ENCODE data around the gene HRH4. TPM values are rescaled to one million over a fixed set of nuclear protein-coding genes. Genes with fewer than 3 reads are reported as not detected.
A peak's percentile ranks its signal among the peaks of the same experiment; 100 is the strongest.

The HRH4 gene
- total RNA-seq, result under 1 TPM in 1 of 3 donors, not detected in 2; 0.41 TPM

- Mint-ChIP-seq H3K27me3 (ENCODE audit: low read depth) (no peaks in the 10 kb centered on the region), H3K4me3 (peak within 1 kb of the TSS; percentile 33), H3K36me3 (ENCODE audit: insufficient read depth) (peaks cover 1% of the 10 kb centered on the region), H3K9me3 (no peaks in the 10 kb centered on the region), H3K4me1 (ENCODE audit: low read depth) (peaks cover 17% of the 10 kb centered on the region)
- ATAC-seq (no peak), DNase-seq (no peak)
Measured at GRCh38 chr18:24460388-24460787, at the start of gene HRH4. Gene HRH4, plus strand, starts transcription at chr18:24460637. Its CDS starts 92 bp downstream, at chr18:24460729.

- H3K27me3 Mint-ChIP-seq (ENCODE audit: low read depth), result peaks cover 25% of the 10 kb centered on the region
- ATAC-seq, result no peak
- no peak overlapping the region for H3K4me3 Mint-ChIP-seq
- no peaks in the 10 kb centered on the region for H3K36me3 Mint-ChIP-seq (ENCODE audit: insufficient read depth)
- peaks cover 13% of the 10 kb centered on the region for H3K4me1 Mint-ChIP-seq (ENCODE audit: low read depth)
- H3K9me3 Mint-ChIP-seq, result peaks cover 4% of the 10 kb centered on the region
- DNase-seq, result no peak
Measured at GRCh38 chr18:24413148-24413547, 47.3 kb upstream of the HRH4 start.

GRCh38 chr18:24414349-24415003, 46.0 kb upstream of the HRH4 start:
- peak; percentile 80 for ATAC-seq
- Mint-ChIP-seq H3K4me3 (no peak overlapping the region), H3K9me3 (peaks cover 4% of the 10 kb centered on the region), H3K36me3 (ENCODE audit: insufficient read depth) (peaks cover 3% of the 10 kb centered on the region), H3K4me1 (ENCODE audit: low read depth) (peaks cover 13% of the 10 kb centered on the region), H3K27me3 (ENCODE audit: low read depth) (peaks cover 25% of the 10 kb centered on the region)
- DNase-seq, result no peak

GRCh38 chr18:24417480-24417879, 43.0 kb upstream of the HRH4 start:
- ATAC-seq (no peak), DNase-seq (no peak)
- peaks cover 39% of the 10 kb centered on the region for H3K27me3 Mint-ChIP-seq (ENCODE audit: low read depth)
- peaks cover 4% of the 10 kb centered on the region for H3K9me3 Mint-ChIP-seq
- peaks cover 3% of the 10 kb centered on the region for H3K36me3 Mint-ChIP-seq (ENCODE audit: insufficient read depth)
- peaks cover 13% of the 10 kb centered on the region for H3K4me1 Mint-ChIP-seq (ENCODE audit: low read depth)
- no peak overlapping the region for H3K4me3 Mint-ChIP-seq

GRCh38 chr18:24420551-24420950, 39.9 kb upstream of the HRH4 start:
- ATAC-seq (no peak), DNase-seq (no peak)
- Mint-ChIP-seq H3K9me3 (peaks cover 2% of the 10 kb centered on the region), H3K4me1 (ENCODE audit: low read depth) (peaks cover under 1% of the 10 kb centered on the region), H3K36me3 (ENCODE audit: insufficient read depth) (peaks cover 5% of the 10 kb centered on the region), H3K27me3 (ENCODE audit: low read depth) (peaks cover 50% of the 10 kb centered on the region), H3K4me3 (no peak overlapping the region)

GRCh38 chr18:24421831-24422230, 38.6 kb upstream of the HRH4 start:
- Mint-ChIP-seq H3K36me3 (ENCODE audit: insufficient read depth) (peaks cover 5% of the 10 kb centered on the region), H3K9me3 (peaks cover 5% of the 10 kb centered on the region), H3K4me3 (no peak overlapping the region), H3K4me1 (ENCODE audit: low read depth) (peaks cover 7% of the 10 kb centered on the region), H3K27me3 (ENCODE audit: low read depth) (peaks cover 50% of the 10 kb centered on the region)
- ATAC-seq (no peak), DNase-seq (no peak)

- Mint-ChIP-seq H3K27me3 (ENCODE audit: low read depth) (peaks cover 23% of the 10 kb centered on the region), H3K4me1 (ENCODE audit: low read depth) (peaks cover 21% of the 10 kb centered on the region), H3K9me3 (peaks cover 5% of the 10 kb centered on the region), H3K4me3 (peak overlapping the region; percentile 72), H3K36me3 (ENCODE audit: insufficient read depth) (peaks cover 11% of the 10 kb centered on the region)
- ATAC-seq (no peak), DNase-seq (no peak)
Measured at GRCh38 chr18:24426073-24426397, 34.4 kb upstream of the HRH4 start.

- ATAC-seq (peak; percentile 93 to 95), DNase-seq (peak; percentile 77)
- Mint-ChIP-seq H3K27me3 (ENCODE audit: low read depth) (peaks cover 19% of the 10 kb centered on the region), H3K4me3 (peak within 1 kb of the TSS; percentile 86), H3K9me3 (peaks cover 5% of the 10 kb centered on the region), H3K36me3 (ENCODE audit: insufficient read depth) (peaks cover 14% of the 10 kb centered on the region), H3K4me1 (ENCODE audit: low read depth) (peaks cover 21% of the 10 kb centered on the region)
Measured at GRCh38 chr18:24426398-24427294, 33.8 kb upstream of the HRH4 start, which contains the start of gene IMPACT. Gene IMPACT, plus strand, starts transcription at chr18:24426670. Its CDS starts 87 bp downstream, at chr18:24426757.

- Mint-ChIP-seq H3K4me1 (ENCODE audit: low read depth) (peaks cover 21% of the 10 kb centered on the region), H3K9me3 (peaks cover 5% of the 10 kb centered on the region), H3K27me3 (ENCODE audit: low read depth) (peaks cover 13% of the 10 kb centered on the region), H3K4me3 (peak overlapping the region; percentile 86), H3K36me3 (ENCODE audit: insufficient read depth) (peaks cover 17% of the 10 kb centered on the region)
- DNase-seq, result no peak
- no peak for ATAC-seq
Measured at GRCh38 chr18:24427484-24427883, 33.0 kb upstream of the HRH4 start.

- Mint-ChIP-seq H3K4me1 (ENCODE audit: low read depth) (peaks cover 21% of the 10 kb centered on the region), H3K27me3 (ENCODE audit: low read depth) (peaks cover 2% of the 10 kb centered on the region), H3K9me3 (peaks cover 5% of the 10 kb centered on the region), H3K36me3 (ENCODE audit: insufficient read depth) (peaks cover 19% of the 10 kb centered on the region), H3K4me3 (no peak overlapping the region)
- no peak for DNase-seq
- ATAC-seq, result no peak
Measured at GRCh38 chr18:24428709-24429108, 31.7 kb upstream of the HRH4 start.

- H3K4me1 Mint-ChIP-seq (ENCODE audit: low read depth), result peaks cover 21% of the 10 kb centered on the region
- H3K27me3 Mint-ChIP-seq (ENCODE audit: low read depth), result no peaks in the 10 kb centered on the region
- DNase-seq (no peak), ATAC-seq (no peak)
- peaks cover 5% of the 10 kb centered on the region for H3K9me3 Mint-ChIP-seq
- peaks cover 19% of the 10 kb centered on the region for H3K36me3 Mint-ChIP-seq (ENCODE audit: insufficient read depth)
- H3K4me3 Mint-ChIP-seq, result no peak overlapping the region
Measured at GRCh38 chr18:24429188-24429587, 31.2 kb upstream of the HRH4 start.

GRCh38 chr18:24432618-24433017, 27.8 kb upstream of the HRH4 start:
- Mint-ChIP-seq H3K9me3 (no peaks in the 10 kb centered on the region), H3K4me3 (no peak overlapping the region), H3K27me3 (ENCODE audit: low read depth) (no peaks in the 10 kb centered on the region), H3K36me3 (ENCODE audit: insufficient read depth) (peaks cover 24% of the 10 kb centered on the region), H3K4me1 (ENCODE audit: low read depth) (peaks cover 9% of the 10 kb centered on the region)
- no peak for ATAC-seq
- DNase-seq, result no peak

- H3K27me3 Mint-ChIP-seq (ENCODE audit: low read depth), result no peaks in the 10 kb centered on the region
- H3K4me1 Mint-ChIP-seq (ENCODE audit: low read depth), result no peaks in the 10 kb centered on the region
- peak in 1 of 2 donors; percentile 40 for ATAC-seq
- peaks cover 34% of the 10 kb centered on the region for H3K36me3 Mint-ChIP-seq (ENCODE audit: insufficient read depth)
- no peak overlapping the region for H3K4me3 Mint-ChIP-seq
- H3K9me3 Mint-ChIP-seq, result no peaks in the 10 kb centered on the region
- no peak for DNase-seq
Measured at GRCh38 chr18:24436939-24437338, 23.5 kb upstream of the HRH4 start.

- peaks cover 42% of the 10 kb centered on the region for H3K36me3 Mint-ChIP-seq (ENCODE audit: insufficient read depth)
- peaks cover 4% of the 10 kb centered on the region for H3K4me1 Mint-ChIP-seq (ENCODE audit: low read depth)
- H3K9me3 Mint-ChIP-seq, result no peaks in the 10 kb centered on the region
- no peaks in the 10 kb centered on the region for H3K27me3 Mint-ChIP-seq (ENCODE audit: low read depth)
- ATAC-seq (no peak), DNase-seq (no peak)
- no peak overlapping the region for H3K4me3 Mint-ChIP-seq
Measured at GRCh38 chr18:24443870-24444269, 16.6 kb upstream of the HRH4 start.

GRCh38 chr18:24446453-24446852, 14.0 kb upstream of the HRH4 start:
- DNase-seq (no peak), ATAC-seq (no peak)
- Mint-ChIP-seq H3K36me3 (ENCODE audit: insufficient read depth) (peaks cover 49% of the 10 kb centered on the region), H3K9me3 (no peaks in the 10 kb centered on the region), H3K27me3 (ENCODE audit: low read depth) (no peaks in the 10 kb centered on the region), H3K4me1 (ENCODE audit: low read depth) (peaks cover 4% of the 10 kb centered on the region), H3K4me3 (no peak overlapping the region)

Measured in activated T-cell treated with anti-CD3 and anti-CD28 coated beads, Interleukin-2, amount 50 U/mL, for 4 hours (primary cell).